Smooth muscle cell of the brain vasculature (primary cell): Measurements from ENCODE around the gene SFXN1.

Source experiments
- DNase-seq: peaks from one replicate; pipeline ENCODE4 v3.0.0-alpha.2; 2012; ENCODE audit warnings: low read depth, low spot score

Gene SFXN1

GRCh38 chr5:175539936-175540335 lies 61.6 kb downstream of the SFXN1 start:
- no peak for DNase-seq

- DNase-seq: no peak
Measured at GRCh38 chr5:175541264-175541663, 62.9 kb downstream of the SFXN1 start.

GRCh38 chr5:175542232-175542965 lies 64.0 kb downstream of the SFXN1 start:
- DNase-seq: no peak

DNA sequence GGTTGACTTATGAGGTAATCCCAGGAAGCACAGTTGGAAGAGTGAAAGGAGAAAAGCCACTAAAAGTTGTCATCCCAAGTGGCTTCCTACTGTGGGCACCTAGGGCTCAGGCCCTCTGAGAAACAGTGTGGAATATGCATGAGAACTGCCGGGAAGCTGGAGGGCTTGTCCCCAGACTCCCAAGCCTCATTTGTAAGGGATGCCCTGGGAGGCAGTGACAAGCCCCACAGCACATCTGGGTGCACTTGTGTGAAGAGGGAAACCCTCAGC lies 64.5 kb downstream of the SFXN1 start:
- DNase-seq: no peak

- DNase-seq: no peak
Measured at GRCh38 chr5:175544108-175544511, 65.8 kb downstream of the SFXN1 start.

DNA sequence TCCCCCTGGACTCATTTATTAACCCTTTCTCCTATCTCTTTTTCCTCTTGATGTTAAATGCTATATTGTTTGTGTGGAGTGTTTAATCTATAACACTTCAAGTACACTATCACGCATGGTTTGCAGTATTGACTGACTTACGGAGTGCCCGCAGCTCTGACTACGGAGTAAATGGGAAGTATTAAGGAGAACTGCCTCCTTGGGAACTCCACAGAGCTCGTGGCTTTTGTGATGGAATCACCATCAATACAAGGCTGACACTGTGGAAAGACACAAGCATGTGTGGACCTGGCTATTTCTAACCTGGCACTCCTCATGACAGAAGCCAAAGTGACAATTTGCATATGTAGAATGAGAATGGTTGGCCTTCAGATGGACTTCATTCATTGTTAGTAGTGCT lies 66.2 kb downstream of the SFXN1 start:
- DNase-seq: no peak

- no peak for DNase-seq
Measured at GRCh38 chr5:175547842-175548241, 69.5 kb downstream of the SFXN1 start.

DNA sequence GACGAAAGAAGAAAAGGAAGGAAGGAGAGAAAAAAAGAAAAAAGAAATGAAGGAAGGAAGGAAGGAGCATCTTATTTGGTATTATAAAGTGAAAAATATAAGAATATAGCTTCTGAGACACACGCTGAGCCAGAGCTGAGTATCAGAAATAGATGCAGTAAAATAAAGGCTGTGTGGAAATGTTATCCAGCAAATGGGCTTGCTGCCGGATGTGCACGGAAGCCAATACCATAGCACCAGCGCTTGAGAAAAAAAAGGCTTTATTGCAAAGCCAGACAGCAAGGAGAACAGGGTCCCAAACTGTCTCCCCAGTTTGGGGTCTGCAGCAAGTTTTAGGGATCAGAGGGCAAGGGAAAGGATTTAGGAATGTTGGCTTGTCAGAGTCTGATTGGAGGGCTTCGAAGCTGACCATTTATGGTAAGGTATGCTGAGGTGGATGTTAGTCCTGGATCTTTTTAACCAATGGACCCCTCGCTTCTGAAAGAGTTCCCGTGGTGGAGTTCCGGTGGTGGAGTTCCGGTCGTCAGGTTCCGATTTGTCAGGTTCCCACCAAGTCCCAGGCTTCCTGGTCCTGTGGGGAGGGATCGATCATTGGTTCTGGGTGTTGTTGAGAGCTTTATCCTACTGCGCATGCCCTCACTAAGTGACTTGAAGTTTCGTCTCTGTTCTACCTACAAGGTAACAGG lies 70.4 kb downstream of the SFXN1 start:
- no peak for DNase-seq

DNA sequence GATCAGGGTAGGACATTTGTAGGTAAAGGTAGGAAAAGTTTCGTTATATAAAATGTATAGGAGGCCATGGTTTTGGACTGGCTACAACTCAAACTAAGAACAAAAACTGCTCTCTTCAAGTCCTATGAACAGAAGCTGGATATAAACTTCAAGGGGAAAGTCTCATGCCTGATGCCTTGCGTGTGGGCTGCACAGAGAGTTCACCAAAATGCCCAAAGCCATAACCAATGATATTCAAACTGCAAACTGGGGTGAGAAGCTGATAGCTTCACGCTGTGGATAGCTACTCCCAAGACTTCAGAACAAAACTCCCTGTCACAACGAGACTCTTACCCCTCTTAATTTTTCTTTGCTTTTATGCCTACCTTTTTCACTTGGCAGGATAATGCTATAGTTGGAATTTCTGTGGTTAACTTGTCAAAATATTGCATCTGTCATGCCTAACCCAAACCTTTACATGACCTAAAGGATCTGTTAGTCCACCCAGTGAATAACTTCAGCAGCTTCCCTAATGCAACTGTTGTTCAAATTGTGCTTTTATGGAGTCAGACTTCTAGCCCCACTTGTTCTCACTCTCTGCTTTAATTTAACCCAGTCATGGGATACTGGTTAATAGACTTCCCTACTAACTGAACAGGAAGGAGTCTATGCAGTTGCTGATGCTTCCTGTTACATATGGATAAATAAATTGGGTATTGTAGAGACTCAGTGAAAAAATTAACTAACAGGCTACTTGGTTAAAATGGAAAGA lies 71.9 kb downstream of the SFXN1 start:
- no peak for DNase-seq

DNA sequence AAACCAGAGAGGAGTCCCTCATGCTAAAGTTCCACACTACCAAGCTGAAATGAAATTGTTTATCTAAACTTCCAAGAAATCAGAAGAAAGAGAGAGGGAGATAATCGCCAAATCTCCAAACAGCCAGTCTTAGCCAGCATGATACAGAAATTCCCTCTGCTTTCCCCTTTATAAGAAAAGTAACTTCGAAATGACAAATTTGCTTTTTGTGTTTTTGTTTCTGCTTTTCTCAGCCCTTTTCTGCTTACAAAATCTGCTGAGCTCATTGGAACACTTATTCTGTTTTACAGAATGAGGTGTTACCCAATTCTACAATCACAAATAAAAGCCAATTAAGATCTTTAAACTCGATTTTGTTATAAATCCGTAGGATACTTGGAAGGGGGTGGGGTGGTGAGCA lies 72.9 kb downstream of the SFXN1 start:
- no peak for DNase-seq

DNA sequence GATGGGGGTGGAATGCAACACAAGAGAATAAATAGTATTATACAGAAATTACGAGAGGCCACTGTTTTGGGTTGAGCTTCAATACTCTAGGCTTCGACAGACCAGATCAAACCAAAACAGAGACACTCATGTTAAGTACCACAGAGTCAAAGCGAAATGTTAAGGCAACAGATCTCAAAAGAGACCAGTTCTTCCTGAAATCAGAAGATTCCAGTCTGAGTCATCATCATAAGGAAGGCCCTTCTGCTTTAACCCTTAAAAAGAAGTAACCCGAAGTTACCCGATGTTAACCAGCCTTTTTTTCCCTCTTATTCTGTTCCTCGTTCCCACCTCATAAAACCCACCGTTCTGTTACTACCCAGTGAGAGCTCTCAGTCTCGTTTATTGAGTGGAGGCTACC lies 75.9 kb downstream of the SFXN1 start:
- DNase-seq: no peak

GRCh38 chr5:175555168-175555785 lies 76.9 kb downstream of the SFXN1 start:
- DNase-seq: no peak

GRCh38 chr5:175556794-175557193 lies 78.4 kb downstream of the SFXN1 start:
- DNase-seq: no peak

DNA sequence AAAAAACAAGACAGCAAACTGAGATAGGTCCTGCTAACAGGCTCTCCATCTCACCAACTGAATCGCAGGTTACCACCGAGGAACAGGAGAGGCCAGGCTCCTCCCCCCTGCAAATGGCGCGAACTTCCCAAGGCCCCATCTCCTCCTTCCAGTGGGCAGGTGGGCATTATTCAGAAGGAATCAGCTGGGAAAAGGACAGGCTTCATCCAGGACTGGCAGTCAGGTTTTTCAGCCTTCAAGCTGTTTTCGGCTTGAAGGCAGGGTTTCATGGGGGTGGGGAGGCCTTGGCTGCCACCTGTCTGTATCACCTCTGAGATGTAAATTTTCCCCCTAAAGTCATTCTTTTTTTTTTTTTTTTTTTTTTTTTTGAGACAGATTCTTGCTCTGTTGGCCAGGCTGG lies 79.4 kb downstream of the SFXN1 start:
- DNase-seq: no peak

GRCh38 chr5:175558801-175559480 lies 80.6 kb downstream of the SFXN1 start:
- no peak for DNase-seq

DNA sequence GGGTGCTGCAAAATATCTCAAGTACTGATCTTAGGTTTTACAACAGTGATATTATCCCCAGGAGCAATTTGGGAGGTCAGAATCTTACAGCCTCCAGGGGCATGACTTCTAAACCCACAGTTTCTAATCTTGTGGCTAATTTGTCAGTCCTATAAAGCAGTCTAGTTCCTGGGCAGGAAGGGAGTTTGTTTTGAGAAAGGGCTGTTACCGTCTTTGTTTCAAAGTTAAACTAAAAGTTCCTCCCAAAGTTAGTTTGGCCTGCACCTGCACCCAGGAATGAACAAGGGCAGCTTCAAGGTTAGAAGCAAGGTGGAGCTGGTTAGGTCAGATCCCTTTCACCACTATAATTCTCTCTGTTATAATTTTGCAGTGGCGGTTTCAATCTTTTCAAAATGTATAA lies 81.7 kb downstream of the SFXN1 start:
- no peak for DNase-seq

- no peak for DNase-seq
Measured at GRCh38 chr5:175561085-175561484, 82.7 kb downstream of the SFXN1 start.

- no peak for DNase-seq
Measured at GRCh38 chr5:175564716-175565115, 86.4 kb downstream of the SFXN1 start.

GRCh38 chr5:175566697-175567096 lies 88.3 kb downstream of the SFXN1 start:
- DNase-seq: no peak

- no peak for DNase-seq
Measured at GRCh38 chr5:175567954-175568353, 89.6 kb downstream of the SFXN1 start.

DNA sequence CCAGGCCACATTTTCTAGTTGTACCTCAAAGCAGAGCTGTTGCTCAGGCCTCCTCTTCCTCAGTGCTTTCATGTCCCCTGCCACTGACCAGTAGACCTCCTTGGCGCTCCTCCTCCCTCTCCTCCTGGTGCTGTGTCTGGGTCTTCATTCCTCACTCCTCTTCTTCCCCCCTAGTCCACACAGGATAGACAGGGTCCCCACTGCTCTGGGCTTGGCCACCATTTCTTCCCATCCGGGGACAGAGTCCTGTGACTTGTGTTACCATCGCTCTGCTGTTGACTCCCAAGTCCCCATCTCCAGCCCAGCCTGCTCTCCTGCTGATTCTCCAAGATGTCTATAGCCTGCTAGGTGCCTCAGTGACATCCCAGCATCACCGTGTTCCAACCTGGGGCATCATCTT lies 91.3 kb downstream of the SFXN1 start:
- DNase-seq: no peak

- DNase-seq: no peak
Measured at GRCh38 chr5:175572886-175573285, 94.5 kb downstream of the SFXN1 start.
